MM.1S (cell line): ENCODE data around the gene IFT25.

Experiments
- CTCF ChIP-seq: fragments of 300-600 bp; sonication (generic); IDR thresholded peaks from 2 replicates; pipeline ENCODE4 v1.5.1; 2016; ENCODE audit warnings: antibody characterized with exemption, low read length, mixed read lengths
- EZH2 ChIP-seq: fragments of 300-600 bp; sonication (generic); optimal IDR thresholded peaks from 2 replicates; pipeline ENCODE3; 2017; ENCODE audit warnings: low read depth, mild to moderate bottlenecking, antibody characterized with exemption, low read length, mixed read lengths
- EZH2phosphoT487 ChIP-seq: fragments of 300-600 bp; sonication (generic); IDR thresholded peaks from 2 replicates; pipeline ENCODE4 v1.6.1; 2018; ENCODE audit warnings: antibody characterized with exemption, low read length

- TF ChIP-seq CTCF = no peak
- no peak for TF ChIP-seq EZH2
- no peak for TF ChIP-seq EZH2phosphoT487
Observed at GRCh38 chr1:53891018-53891417, 54.5 kb downstream of the IFT25 start.
